Measurements from ENCODE around the gene TMEM273.

TMEM273 gene

GRCh38 chr10:49163741-49164140, 24.4 kb downstream of the TMEM273 start:
- H3K27me3 ChIP-seq (replicated peaks; ENCODE audit: control insufficient read depth, insufficient read depth, low read length), result no peaks in the 10 kb centered on the region
- no peak for TF ChIP-seq CTCF (IDR thresholded peaks at IDR 0.05; ENCODE audit: insufficient read depth, low read length, poor library complexity, severe bottlenecking)
- 0 out of 2 replicates have a peak, but pooled peaks cover 2% of the 10 kb centered on the region for H3K36me3 ChIP-seq (ENCODE audit: control insufficient read depth, insufficient read depth, low read length)
- no peak overlapping the region for H3K4me3 ChIP-seq (replicated peaks; ENCODE audit: low read depth, low read length)
- DNase-seq (ENCODE audit: extremely low read depth, insufficient read length), result no peak

- Histone ChIP-seq H3K27me3 (replicated peaks; ENCODE audit: control insufficient read depth, insufficient read depth, low read length) (no peaks in the 10 kb centered on the region), H3K4me3 (replicated peaks; ENCODE audit: low read depth, low read length) (no peak overlapping the region), H3K36me3 (ENCODE audit: control insufficient read depth, insufficient read depth, low read length) (0 out of 2 replicates have a peak, but pooled peaks cover 2% of the 10 kb centered on the region)
- no peak for DNase-seq (ENCODE audit: extremely low read depth, insufficient read length)
- TF ChIP-seq CTCF (IDR thresholded peaks at IDR 0.05; ENCODE audit: insufficient read depth, low read length, poor library complexity, severe bottlenecking), result no peak
Measured at GRCh38 chr10:49162761-49163310, 25.4 kb downstream of the TMEM273 start.

GRCh38 chr10:49162063-49162462, 26.1 kb downstream of the TMEM273 start:
- no peak overlapping the region for H3K4me3 ChIP-seq (replicated peaks; ENCODE audit: low read depth, low read length)
- no peak for DNase-seq (ENCODE audit: extremely low read depth, insufficient read length)
- no peaks in the 10 kb centered on the region for H3K27me3 ChIP-seq (replicated peaks; ENCODE audit: control insufficient read depth, insufficient read depth, low read length)
- TF ChIP-seq CTCF (IDR thresholded peaks at IDR 0.05; ENCODE audit: insufficient read depth, low read length, poor library complexity, severe bottlenecking), result no peak
- H3K36me3 ChIP-seq (ENCODE audit: control insufficient read depth, insufficient read depth, low read length), result 0 out of 2 replicates have a peak, but pooled peaks cover 2% of the 10 kb centered on the region

- Histone ChIP-seq H3K4me3 (replicated peaks; ENCODE audit: low read depth, low read length) (no peak overlapping the region), H3K36me3 (ENCODE audit: control insufficient read depth, insufficient read depth, low read length) (0 out of 2 replicates have a peak, but pooled peaks cover 2% of the 10 kb centered on the region), H3K27me3 (replicated peaks; ENCODE audit: control insufficient read depth, insufficient read depth, low read length) (no peaks in the 10 kb centered on the region)
- peak; percentile 11 for TF ChIP-seq CTCF (IDR thresholded peaks at IDR 0.05; ENCODE audit: insufficient read depth, low read length, poor library complexity, severe bottlenecking)
- DNase-seq (ENCODE audit: extremely low read depth, insufficient read length), result no peak
Measured at GRCh38 chr10:49161411-49161997, 26.7 kb downstream of the TMEM273 start.

- H3K4me3 ChIP-seq (replicated peaks; ENCODE audit: low read depth, low read length), result no peak overlapping the region
- H3K36me3 ChIP-seq (ENCODE audit: control insufficient read depth, insufficient read depth, low read length), result 0 out of 2 replicates have a peak, but pooled peaks cover 2% of the 10 kb centered on the region
- no peak for DNase-seq (ENCODE audit: extremely low read depth, insufficient read length)
- H3K27me3 ChIP-seq (replicated peaks; ENCODE audit: control insufficient read depth, insufficient read depth, low read length), result no peaks in the 10 kb centered on the region
- TF ChIP-seq CTCF (IDR thresholded peaks at IDR 0.05; ENCODE audit: insufficient read depth, low read length, poor library complexity, severe bottlenecking), result no peak
Measured at GRCh38 chr10:49160814-49161213, 27.4 kb downstream of the TMEM273 start.
